ENCODE data around the gene FOXI3. TPM values are rescaled to one million over a fixed set of nuclear protein-coding genes. Genes with fewer than 3 reads are reported as not detected.

Gene FOXI3
- total RNA-seq = not detected

DNA sequence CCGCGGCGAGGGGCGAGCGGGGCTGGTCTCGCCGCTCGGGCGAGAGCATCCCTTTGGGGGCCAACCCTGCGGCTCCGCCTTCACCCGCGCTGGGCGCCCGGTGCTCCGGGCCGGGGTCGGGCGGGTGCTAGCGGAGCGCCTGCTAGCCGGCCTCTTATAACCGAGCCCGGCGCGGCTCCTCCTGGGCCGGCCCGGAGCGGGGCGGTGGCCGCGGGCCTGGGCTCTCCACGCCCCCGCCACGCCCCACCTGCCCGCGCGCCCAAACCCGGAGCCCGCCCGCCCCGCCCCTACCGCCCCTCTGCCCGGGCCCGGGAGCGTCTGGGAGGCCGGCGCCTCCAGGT, at the start of gene FOXI3:
Gene FOXI3, minus strand, starts transcription at position 129 of the 341 bp plus-strand sequence. CDS start 158 bp downstream, outside the sequence.
- TF ChIP-seq, protein P1, sequence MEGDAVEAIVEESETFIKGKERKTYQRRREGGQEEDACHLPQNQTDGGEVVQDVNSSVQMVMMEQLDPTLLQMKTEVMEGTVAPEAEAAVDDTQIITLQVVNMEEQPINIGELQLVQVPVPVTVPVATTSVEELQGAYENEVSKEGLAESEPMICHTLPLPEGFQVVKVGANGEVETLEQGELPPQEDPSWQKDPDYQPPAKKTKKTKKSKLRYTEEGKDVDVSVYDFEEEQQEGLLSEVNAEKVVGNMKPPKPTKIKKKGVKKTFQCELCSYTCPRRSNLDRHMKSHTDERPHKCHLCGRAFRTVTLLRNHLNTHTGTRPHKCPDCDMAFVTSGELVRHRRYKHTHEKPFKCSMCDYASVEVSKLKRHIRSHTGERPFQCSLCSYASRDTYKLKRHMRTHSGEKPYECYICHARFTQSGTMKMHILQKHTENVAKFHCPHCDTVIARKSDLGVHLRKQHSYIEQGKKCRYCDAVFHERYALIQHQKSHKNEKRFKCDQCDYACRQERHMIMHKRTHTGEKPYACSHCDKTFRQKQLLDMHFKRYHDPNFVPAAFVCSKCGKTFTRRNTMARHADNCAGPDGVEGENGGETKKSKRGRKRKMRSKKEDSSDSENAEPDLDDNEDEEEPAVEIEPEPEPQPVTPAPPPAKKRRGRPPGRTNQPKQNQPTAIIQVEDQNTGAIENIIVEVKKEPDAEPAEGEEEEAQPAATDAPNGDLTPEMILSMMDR (IDR thresholded peaks at IDR 0.05; ENCODE audit: low read depth) = no peak

DNA sequence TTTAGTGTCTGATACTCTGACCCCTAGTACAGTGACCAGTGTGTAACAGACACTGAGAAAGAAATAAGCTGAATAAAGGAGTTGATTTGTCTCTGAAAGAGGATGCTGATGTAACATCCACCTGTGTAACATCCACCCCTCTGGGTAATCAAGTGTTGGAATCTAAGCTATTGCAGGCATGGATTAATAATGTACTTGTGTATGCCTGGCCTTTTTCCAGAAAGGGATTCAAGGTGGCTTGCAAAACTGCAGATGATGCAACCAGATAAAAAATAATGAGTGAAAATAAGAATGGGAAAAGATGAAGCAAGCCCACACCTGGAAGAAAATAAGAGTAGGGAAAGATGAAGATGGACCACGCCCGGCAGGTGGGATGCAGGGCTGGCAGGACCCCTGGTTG, 48.2 kb upstream of the FOXI3 start:
- TF ChIP-seq, protein P1 (IDR thresholded peaks at IDR 0.05; ENCODE audit: low read depth) = no peak

DNA sequence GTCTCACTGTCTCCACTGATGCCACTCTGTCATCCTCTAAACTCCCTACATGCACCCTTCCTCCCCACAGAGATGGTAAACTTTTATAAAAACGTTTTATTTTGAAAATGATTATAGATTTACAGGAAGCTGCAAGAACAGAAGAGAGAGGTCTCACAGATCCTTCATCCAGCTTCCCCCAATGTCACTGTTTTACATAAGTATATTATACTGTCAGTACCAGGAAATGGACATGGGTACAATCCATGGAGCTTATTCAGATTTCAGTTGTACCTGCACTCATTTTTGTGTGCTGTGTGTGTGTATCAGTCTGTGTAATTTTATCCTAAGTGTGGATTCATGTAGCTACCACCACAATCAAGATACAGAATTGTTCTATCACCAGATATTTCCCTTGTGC, 46.7 kb upstream of the FOXI3 start:
- TF ChIP-seq, protein P1 (IDR thresholded peaks at IDR 0.05; ENCODE audit: low read depth) = no peak

DNA sequence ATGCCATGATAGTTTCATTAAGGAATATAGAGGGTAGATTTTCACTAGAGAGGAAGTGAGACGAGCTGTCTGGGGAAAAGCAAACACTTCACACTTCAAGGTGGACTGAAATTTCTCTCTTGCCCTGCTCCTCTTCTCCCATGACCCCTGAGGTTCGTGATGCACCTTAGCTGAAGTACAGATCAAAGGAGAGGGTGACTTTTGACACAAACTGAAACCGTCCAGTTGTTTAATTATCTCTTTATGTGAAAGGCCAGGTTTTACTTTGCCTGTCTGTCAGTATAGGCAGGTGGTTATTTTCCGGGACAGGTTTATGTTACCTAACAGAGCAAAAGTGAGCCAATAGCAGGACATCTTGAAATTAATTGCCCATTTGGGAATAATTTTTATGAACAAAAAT, 41.0 kb upstream of the FOXI3 start:
- TF ChIP-seq, protein P1 (IDR thresholded peaks at IDR 0.05; ENCODE audit: low read depth) = no peak

DNA sequence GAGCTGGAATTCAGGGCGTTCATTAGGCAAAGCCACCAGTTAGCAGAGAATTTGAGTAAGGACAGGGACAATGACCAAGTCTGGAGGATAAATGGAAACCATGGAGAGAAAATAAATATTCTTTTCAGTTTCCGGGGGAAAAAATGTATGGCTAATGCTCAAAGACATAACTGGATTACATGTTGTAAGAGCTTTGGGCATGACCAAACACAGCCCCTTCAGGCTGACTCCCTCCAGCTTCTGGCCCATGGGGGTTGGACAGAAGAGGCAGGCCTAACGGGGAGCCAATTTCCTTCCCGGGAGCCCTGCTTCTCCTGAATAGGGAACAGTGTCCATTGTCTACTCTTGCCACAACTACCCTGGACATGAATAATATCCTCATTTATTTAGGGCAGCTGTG, 39.5 kb upstream of the FOXI3 start:
- TF ChIP-seq, protein P1 (IDR thresholded peaks at IDR 0.05; ENCODE audit: low read depth) = no peak

DNA sequence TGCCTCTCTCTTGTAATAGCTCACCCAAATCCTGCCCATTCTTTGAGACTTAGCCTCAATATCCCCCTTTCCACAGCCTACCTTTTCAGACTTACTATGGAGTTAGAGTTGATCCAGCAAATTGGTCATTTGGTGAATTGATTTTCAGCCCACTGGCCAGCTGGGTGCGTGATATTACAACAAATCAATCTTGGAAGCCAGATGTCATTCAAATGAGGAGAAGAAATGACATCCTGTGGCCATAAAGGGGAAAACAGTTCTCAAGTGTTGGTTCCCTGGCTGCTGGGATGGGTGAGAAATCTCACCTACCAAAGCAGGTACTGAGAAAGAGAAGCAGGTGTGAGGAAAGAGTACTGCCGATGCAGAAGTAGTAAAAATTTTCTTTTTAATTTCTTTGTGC, 36.7 kb upstream of the FOXI3 start:
- TF ChIP-seq, protein P1 (IDR thresholded peaks at IDR 0.05; ENCODE audit: low read depth) = no peak

DNA sequence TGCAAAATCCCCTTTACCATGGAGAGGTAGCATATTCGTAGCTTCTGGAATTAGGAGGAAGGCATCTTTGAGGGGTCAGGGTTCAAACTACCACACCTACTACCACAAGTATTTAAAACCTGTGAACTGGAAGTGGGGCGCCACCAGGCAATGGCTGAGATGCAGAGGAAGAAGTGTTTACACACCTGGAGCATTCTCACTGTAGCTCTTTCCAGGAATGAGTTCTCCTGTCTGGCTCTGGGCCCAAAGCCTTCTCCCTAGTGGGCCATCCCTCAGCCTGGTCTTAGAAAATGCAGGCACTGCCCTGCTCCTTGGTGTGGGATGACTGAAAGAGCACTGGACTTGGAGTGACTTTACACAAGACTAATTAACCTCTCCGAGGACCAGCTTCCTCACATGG, 30.7 kb upstream of the FOXI3 start:
- TF ChIP-seq, protein P1 (IDR thresholded peaks at IDR 0.05; ENCODE audit: low read depth) = no peak
